ENCODE measurements around the gene JOSD1.
"Not testable (repeated sequence)": the region's sequence is repeated elsewhere in the genome, so short reads cannot be mapped to it uniquely, and the experiment has no call there.

Gene JOSD1

DNA sequence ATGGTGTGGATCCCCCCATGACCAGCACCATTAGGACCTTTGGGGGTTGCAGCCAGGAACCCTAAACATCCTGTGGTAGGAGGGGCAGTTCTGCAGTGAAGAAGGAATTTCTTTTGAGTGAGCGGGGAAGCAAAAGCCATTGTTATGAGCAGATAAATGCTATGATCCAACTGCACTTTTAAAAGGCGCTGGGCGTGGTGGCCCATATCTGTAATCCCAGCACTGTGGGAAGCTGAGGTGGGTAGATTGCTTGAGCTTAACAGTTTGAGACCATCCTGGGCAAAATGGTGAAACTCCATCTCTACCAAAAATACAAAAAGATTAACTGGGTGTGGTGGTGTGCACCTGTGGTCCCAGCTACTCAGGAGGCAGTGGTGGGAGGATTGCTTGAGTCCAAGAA, 24.9 kb downstream of the JOSD1 start:
- no peak for DNase-seq

DNA sequence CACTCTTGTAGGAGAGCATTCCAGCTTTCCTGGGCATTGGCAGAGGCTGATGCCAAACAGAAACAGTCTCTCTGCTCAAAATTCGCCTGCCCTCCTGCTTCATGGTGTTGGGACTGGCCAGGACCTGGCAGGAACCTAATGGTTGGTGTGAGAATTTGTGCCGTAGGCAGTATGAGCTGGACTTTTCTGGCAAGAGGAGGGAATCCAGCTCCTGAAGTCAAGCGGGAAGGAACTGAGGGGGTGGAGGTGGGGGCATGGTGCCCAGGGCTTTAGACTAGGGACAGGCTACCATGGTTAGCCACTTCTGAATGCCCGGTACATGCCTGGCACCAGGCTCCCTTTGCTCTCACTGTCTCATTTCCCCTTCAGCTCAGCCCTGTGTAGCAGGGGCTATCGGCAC, 25.9 kb downstream of the JOSD1 start:
- DNase-seq, result no peak

DNA sequence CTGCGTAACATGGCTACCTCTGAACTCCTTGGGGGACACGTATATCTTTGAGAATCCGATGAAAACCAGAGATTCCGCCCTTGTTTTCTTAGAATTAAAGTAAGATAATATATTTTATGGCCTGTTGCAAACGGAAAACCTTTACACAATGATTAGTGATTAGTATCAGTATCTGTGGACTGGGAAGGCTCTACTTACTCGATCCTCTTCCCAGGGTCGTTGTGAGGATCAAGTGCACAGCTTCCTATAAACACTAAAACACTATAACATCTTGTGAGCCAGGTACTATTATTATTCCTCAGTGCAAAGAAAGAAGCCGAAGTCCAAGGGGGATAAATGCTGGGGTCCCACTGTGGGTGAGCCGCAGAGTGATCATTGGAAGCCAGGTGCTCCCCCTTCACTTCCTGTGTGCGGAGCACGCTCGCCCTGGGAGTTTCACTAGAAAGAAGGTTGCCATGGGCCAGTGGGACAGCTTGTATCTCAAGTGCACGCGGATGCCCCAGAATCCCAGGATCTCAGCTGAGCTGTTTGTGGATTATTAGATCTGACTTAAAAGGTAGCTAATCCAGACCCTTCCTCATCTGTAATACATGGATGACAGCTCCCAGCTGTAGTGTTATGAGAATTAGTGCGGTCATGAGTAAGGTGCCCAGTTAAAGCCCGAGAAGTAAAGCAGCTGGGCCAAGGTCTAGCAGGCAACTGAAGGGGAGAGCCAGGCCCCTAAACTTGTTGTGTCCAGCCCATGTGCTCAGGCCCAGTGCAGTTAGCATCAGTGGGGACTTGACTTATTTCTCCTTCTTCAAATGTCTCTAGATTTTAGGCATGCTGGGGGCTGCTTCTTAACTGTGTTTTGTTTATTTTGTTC, 43.5 kb downstream of the JOSD1 start:
- DNase-seq, result peak; percentile 63

DNA sequence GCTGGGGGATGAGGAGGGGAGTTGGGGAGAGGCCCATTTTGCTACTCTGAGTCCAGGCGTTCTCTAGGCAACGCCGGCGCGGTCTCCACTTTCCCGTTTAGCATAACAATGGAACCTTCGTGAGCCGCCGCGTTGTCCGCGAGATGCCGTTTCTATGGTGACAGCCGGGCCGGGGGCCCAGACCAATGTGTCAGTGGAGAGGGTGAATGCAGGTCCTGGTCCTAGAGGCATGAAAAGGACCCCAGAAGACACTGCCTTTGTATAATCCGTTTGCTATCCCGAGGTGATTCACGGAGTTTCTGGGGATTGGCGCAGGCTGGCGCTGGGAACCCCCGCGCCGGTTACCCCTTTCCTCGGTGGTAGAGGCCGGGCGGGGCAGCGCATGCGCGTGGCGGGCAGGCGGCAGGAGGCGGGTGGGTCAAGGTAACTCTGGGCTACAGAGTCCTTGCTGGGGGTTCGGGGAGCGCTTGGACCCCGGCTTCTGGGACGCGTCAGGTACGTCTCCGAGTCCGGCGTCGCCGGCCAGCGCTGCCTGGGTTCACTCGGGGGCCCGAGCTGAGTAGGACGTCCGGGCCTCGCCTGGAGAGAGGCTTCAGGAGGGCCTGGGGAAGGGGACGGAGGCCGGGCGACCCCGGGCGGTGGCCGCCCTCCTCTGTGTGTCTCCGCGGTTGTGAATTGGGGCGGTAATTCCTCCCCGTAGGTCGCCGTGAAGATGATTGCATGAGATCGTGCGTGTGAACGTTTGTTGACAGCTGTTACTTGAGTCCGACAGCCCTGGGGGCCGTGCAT, 44.3 kb downstream of the JOSD1 start, which contains the start of the genes CBY1 and FAM227A:
Gene CBY1, plus strand, starts transcription at position 383 of the 789 bp plus-strand sequence. CDS start 11,417 bp downstream, outside the sequence.
Gene FAM227A, minus strand, starts transcription at position 137 of the 789 bp plus-strand sequence. CDS start 6,224 bp downstream, outside the sequence.
- DNase-seq, result peak; percentile 89

DNA sequence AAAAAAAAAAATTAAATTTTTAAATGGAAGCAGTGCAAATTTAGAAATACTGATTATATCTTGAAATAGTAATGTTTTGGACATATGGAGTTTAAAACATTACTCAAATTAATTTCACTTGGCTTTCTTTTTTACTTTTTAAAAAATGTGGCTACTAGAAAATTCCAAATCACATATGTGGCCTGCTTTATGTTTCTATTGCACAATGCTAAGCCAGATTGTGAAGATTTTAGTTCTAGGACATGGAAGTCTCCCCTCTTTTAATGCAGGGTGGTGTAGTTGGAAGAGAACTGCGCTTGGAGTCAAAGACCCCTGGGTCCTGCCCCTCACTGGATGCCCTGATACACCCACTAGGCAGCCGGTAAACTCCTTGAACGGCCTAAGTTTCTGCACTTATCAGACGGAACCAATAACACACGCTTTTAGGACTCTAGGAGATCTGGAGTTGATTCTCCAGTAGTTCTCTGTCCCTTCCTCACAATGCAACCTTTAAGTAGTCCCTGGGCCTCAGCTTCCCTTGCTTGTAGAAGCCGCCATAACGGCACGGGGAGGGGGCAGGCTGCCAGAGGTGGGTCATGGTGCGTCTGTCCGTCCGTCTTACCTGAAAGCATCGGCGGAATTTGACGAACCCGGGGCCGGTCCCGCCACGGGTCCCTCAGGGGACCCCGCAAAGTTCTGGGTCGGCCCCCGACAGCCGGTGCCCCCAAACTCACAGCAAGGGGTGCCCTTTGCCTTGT, 45.1 kb downstream of the JOSD1 start:
- DNase-seq, result no peak

DNA sequence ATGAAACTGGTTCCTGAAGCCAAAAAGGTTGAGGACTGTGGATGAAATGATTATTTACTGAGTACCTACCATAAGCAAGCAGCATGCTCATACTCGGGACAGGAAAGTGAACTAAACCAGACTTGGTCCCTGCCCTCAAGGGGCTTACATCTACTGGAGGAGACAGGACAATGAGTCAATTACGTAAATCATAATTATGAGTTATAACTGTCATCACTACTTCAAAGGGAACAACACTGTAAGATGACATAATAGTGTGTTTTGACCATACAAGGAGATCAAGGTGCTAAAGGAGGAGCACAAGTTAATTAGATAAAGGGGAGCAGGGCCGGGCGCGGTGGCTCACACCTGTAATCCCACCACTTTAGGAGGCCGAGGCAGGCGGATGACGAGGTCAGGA, 47.0 kb downstream of the JOSD1 start:
- no peak for DNase-seq

DNA sequence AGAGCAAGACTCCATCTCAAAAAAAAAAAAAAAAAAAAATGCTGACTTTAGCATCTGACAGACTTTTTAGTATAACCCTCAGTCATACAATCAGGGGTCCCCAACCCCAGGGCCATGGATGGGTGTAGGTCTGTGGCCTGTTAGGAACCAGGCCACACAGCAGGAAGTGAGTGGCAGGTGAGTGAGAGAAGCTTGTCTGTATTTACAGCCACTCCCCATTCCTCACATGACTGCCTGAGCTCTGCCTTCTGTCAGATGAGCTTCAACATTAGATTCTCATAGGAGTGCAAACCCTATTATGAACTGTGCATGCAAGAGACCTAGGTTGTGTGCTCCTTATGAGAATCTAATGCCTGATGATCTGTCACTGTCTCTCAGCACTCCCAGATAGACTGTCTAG, 47.9 kb downstream of the JOSD1 start:
- no peak for DNase-seq

DNA sequence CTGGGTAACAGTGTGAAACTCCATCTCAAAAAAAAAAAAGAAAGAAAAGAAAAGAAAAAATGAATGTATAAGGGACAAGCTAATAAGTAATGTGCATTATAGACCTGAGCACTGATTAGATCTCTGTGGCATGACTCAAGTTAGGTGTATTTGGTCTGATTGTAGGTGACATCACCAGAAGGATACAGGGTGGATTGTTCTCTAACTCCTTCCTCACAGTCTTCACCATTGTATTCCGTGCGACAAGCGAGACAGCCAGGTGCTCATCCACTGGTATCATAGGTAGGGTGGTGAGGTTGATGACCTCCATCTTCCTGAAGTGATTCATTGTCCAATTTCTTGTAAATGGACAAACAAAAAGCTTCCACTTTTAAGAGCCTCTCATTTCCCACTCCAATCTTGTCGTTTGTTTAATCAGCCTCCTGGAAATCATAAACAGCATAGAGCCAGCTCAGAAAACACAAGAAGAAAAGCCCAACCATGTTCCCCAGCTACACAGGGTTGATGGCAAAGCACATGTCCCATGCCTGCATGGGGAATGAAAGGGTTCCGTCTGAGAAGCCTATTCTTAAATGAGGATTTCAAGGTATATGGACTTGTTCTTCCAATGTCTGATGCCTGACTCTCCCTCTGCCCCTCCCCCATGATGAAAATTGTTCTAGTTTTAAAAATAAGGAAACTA, 50.8 kb downstream of the JOSD1 start:
- no peak for DNase-seq

DNA sequence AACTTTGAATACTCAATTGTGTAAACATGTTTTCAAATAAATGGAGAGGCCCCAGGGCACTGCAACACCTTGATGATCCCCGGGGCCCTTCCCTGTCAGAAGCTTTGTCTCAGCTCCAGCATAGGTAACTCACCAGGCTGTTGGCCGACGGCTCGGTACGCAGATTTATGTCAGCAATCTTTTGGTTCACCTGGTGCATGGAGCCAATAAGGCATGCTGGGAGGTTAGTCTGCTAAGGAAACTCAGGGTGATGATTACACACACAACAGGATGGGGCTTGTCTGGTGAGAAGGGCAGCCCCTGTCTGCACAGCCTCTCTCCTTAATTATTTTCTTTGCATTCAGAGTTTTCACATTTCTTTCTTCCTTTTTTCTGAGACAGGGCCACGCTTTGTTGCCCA, 55.3 kb downstream of the JOSD1 start:
- no peak for DNase-seq

DNA sequence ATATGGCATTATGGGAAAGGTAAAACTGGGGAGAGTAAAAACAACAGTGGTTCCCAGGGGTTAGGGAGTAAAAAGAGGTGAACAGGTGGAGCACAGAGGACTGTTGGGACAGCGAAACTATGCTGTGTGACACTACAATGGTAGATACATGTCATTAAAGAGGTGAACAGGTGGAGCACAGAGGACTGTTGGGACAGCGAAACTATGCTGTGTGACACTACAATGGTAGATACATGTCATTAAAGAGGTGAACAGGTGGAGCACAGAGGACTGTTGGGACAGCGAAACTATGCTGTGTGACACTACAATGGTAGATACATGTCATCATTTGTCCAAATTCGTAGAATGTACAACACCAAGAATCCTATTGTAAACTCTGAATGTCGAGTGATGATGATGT, 56.5 kb downstream of the JOSD1 start:
- DNase-seq, result not testable (repeated sequence)

DNA sequence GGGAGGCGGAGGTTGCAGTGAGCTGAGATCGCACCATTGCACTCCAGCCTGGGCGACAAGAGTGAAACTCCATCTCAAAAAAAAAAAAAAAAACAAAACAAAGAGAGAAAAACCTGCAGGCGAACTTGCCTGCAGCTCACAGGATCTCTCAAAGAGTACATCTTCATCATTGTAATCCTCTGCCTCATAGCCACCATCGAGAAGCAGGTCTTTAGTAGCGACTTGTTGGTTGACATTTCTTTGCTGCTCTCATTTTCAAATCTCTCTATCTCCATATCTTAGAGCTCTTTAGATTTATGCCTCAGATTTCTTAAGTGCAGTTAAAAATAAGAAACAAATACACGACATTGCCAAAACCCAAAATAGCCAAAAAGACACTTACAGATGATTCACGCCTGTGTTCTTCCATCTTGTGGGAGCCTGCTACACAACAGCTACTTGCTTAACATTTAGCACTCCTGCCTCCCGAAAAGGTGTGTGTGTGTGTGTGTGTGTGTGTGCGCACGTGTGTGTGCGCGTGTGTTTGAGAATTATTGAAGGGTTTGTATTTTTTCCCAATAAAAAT, 59.2 kb downstream of the JOSD1 start:
- no peak for DNase-seq

DNA sequence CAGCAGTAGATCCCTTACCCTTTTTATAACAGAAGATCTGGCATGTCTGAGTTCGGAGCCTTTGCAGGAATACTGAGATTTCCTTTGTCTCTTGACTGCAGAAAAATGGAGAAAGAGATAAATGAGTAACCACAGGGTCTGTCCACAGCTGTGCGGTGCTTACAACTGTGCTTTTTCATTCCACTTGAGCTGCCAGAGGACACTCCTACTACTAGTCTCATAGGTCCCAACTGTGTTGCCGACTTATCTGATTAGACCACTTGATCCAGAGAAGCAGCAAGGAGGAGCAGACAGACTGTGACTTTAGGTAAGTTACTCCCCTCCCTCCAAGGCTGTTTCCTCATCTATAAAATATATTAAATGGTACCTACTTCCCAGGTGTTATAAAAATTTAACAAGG, 62.0 kb downstream of the JOSD1 start:
- no peak for DNase-seq

DNA sequence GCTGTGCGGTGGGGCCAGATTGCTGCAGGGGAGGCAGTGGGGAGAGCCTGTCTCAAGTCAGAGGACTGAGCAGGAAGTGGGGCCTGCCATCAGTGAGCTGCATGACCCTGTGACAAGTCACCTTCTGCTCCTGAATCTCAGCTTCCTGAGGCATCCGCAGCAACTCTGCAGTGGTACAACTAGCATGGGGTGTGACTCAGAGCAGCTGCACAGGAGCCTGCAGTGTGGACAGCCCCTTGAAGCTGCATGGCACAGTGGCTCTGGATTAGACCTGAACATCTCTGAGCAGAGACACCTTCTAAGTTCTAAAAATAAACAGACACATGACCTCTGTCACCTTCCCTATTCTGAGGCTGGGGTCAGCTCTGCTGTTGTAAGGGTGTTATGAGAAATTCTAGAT, 62.5 kb downstream of the JOSD1 start:
- no peak for DNase-seq
